Measurements from ENCODE around the gene GRIN3A.

The GRIN3A gene

GRCh38 chr9:101753716-101754115 lies 15.3 kb upstream of the GRIN3A start:
- Histone ChIP-seq H3K27ac (no peak overlapping the region), H3K9me3 (no peaks in the 10 kb centered on the region), H3K4me1 (ENCODE audit: control insufficient read depth in 1 of 2, insufficient read depth in 1 of 2, low read depth in 1 of 2, low read length in 1 of 2) (no peaks in the 10 kb centered on the region), H3K27me3 (peaks cover 6% of the 10 kb centered on the region), H3K4me3 (ENCODE audit: low read depth in 1 of 2, low read length in 1 of 2) (no peak overlapping the region), H3K36me3 (no peaks in the 10 kb centered on the region)
- TF ChIP-seq CTCF (IDR thresholded peaks at IDR 0.05) = no peak

GRCh38 chr9:101751895-101752294 lies 13.4 kb upstream of the GRIN3A start:
- no peaks in the 10 kb centered on the region for H3K4me1 ChIP-seq (ENCODE audit: control insufficient read depth in 1 of 2, insufficient read depth in 1 of 2, low read depth in 1 of 2, low read length in 1 of 2)

GRCh38 chr9:101739311-101739710 lies 864 bp upstream of the GRIN3A start:
- no peaks in the 10 kb centered on the region for H3K36me3 ChIP-seq
- no peak for TF ChIP-seq CTCF (IDR thresholded peaks at IDR 0.05)
- no peak overlapping the region for H3K27ac ChIP-seq
- no peaks in the 10 kb centered on the region for H3K4me1 ChIP-seq (ENCODE audit: control insufficient read depth in 1 of 2, insufficient read depth in 1 of 2, low read depth in 1 of 2, low read length in 1 of 2)
- H3K27me3 ChIP-seq = peaks cover 76% of the 10 kb centered on the region
- no peaks in the 10 kb centered on the region for H3K9me3 ChIP-seq
- H3K4me3 ChIP-seq (ENCODE audit: low read depth in 1 of 2, low read length in 1 of 2) = no peak overlapping the region

More at GRCh38 chr9:101751895-101752294, 13.4 kb upstream of the GRIN3A start:
- Histone ChIP-seq H3K9me3 (no peaks in the 10 kb centered on the region), H3K36me3 (no peaks in the 10 kb centered on the region), H3K27me3 (peaks cover 6% of the 10 kb centered on the region), H3K4me3 (ENCODE audit: low read depth in 1 of 2, low read length in 1 of 2) (no peak overlapping the region), H3K27ac (no peak overlapping the region)
- TF ChIP-seq CTCF (IDR thresholded peaks at IDR 0.05) = no peak

- Histone ChIP-seq H3K27ac (no peak overlapping the region), H3K27me3 (peaks cover 86% of the 10 kb centered on the region), H3K4me3 (ENCODE audit: low read depth in 1 of 2, low read length in 1 of 2) (no peak overlapping the region), H3K9me3 (no peaks in the 10 kb centered on the region), H3K36me3 (no peaks in the 10 kb centered on the region), H3K4me1 (ENCODE audit: control insufficient read depth in 1 of 2, insufficient read depth in 1 of 2, low read depth in 1 of 2, low read length in 1 of 2) (no peaks in the 10 kb centered on the region)
- TF ChIP-seq CTCF (IDR thresholded peaks at IDR 0.05) = no peak
Observed at GRCh38 chr9:101737705-101738565, 512 bp downstream of the GRIN3A start.

GRCh38 chr9:101737165-101737704 lies 1.2 kb downstream of the GRIN3A start:
- TF ChIP-seq CTCF (IDR thresholded peaks at IDR 0.05) = no peak
- no peaks in the 10 kb centered on the region for H3K36me3 ChIP-seq
- H3K27ac ChIP-seq = no peak overlapping the region
- H3K27me3 ChIP-seq = peaks cover 93% of the 10 kb centered on the region
- no peaks in the 10 kb centered on the region for H3K4me1 ChIP-seq (ENCODE audit: control insufficient read depth in 1 of 2, insufficient read depth in 1 of 2, low read depth in 1 of 2, low read length in 1 of 2)
- no peak overlapping the region for H3K4me3 ChIP-seq (ENCODE audit: low read depth in 1 of 2, low read length in 1 of 2)
- no peaks in the 10 kb centered on the region for H3K9me3 ChIP-seq

Data from neutrophil (primary cell).